GM12875 (cell line): ENCODE measurements around the gene DALRD3.

ENCODE experiments used
- H3K4me3 ChIP-seq: one replicate; pipeline ENCODE4 v1.5.1; 2011; ENCODE audit warnings: low read depth, low read length, control low read depth
- CTCF ChIP-seq: IDR thresholded peaks from 2 replicates; pipeline ENCODE4 v1.5.1; 2011; ENCODE audit warnings: low read depth, mild to moderate bottlenecking, control low read depth, inconsistent platforms, low read length, moderate library complexity, borderline replicate concordance; ENCODE audit not compliant: insufficient read depth

DALRD3 gene

GRCh38 chr3:49034650-49035049, 16.3 kb upstream of the DALRD3 start:
- TF ChIP-seq CTCF, result no peak
- no peak overlapping the region for H3K4me3 ChIP-seq

DNA sequence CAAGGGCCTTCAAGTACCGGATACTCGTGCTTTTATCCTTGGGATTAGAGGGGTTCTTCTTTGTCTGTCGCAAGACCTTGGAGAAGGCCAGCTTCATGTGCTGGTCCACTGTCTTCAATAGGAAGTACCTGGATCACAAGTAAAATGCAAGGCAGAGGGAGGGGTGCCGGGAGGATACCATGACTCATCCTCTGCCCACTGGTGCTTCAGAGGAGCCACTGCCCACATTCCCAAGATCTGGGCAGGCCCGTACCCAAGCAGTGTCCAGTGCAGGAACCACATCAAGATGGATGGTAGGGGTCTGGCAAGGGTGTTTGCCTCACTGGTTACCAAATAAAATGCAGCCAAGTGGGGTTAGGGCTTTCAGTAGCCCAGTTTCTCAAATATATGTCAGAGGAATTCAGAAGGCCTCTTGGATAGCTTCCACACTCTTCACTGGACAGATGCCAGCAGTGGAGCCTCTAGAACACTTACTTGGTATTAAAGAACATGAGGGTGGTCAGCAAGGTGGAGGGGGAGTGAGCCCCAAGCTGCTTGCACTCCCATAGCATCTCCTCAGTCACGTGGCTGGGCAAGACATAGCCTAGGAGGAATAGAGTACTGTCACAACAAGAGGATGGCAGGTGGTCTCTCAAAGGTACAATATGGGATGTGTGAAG, 14.4 kb upstream of the DALRD3 start:
- no peak overlapping the region for H3K4me3 ChIP-seq
- no peak for TF ChIP-seq CTCF

DNA sequence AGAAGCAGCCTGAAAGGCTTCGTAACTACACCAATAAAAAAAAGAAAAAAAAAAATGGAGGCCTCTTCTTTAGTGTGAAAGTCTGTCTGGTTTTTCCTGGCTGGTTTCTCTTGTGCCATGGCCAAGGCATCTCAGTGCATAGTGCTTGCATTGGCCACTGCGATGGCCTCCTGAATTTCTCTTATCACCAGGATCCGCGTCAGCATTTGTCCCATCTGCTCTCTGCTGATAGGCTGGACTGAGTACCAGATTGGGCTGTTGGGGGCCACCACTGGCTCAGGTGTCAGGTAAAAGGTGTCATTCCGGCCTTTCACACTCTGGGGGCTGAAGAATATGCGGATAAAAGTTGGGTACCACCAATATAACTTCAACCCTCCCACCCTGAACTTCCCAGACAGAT, 11.9 kb upstream of the DALRD3 start:
- H3K4me3 ChIP-seq, result no peak overlapping the region
- TF ChIP-seq CTCF, result no peak

DNA sequence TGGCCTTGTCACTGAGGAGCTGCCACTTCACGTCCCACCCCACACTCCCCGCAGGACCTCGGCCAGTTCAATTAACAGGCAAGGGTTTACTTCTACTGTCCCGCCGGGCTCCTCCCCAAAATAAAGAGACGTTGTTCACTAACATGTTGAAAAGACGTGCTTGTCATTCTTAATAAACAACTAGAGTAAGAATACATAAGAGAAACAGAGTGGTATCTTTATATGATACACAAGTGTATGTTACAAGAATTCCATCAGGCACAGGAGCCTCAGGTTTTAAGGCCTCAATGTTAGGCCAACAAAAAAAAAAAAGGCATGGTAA, 11.1 kb upstream of the DALRD3 start:
- TF ChIP-seq CTCF, result no peak
- H3K4me3 ChIP-seq, result no peak overlapping the region

GRCh38 chr3:49028673-49029562, 10.5 kb upstream of the DALRD3 start, which contains the start of gene IMPDH2:
IMPDH2 (minus strand) TSS chr3:49029398; CDS start chr3:49029350, 48 bp downstream.
- peak within 1 kb of the TSS; percentile 77 for H3K4me3 ChIP-seq
- TF ChIP-seq CTCF, result 0 out of 2 replicates have a peak, but pooled peaks have one; percentile 3

- peak overlapping the region; percentile 77 for H3K4me3 ChIP-seq
- TF ChIP-seq CTCF, result no peak
These were observed 9.9 kb upstream of the DALRD3 start for GRCh38 chr3:49028298-49028672.

- H3K4me3 ChIP-seq, result no peak overlapping the region
- TF ChIP-seq CTCF, result no peak
These were observed 9.3 kb upstream of the DALRD3 start for GRCh38 chr3:49027634-49028033.
